SK-N-SH (cell line): ENCODE data around the gene RAB1B. TPM values are rescaled to one million over a fixed set of nuclear protein-coding genes. Genes with fewer than 3 reads are reported as not detected.

ENCODE experiments used
- CTCF ChIA-PET: fragments of 300-600, 350-600 bp; formaldehyde crosslinking; extraction: SDS; loops from one replicate; lab custom pipeline; 2021; lab: Yijun Ruan, JAX
- POLR2A ChIA-PET: fragments of 350-600 bp; sonication (Branson Sonifier 250); formaldehyde crosslinking; extraction: SDS; loops from one replicate; lab custom pipeline; 2020; ENCODE audit warnings: antibody characterized with exemption, inconsistent platforms; lab: Yijun Ruan, JAX
- DNase-seq: peaks from one replicate; pipeline ENCODE4 v3.0.0; 2012
- H2AFZ ChIP-seq: fragments of 200-600 bp; sonication (generic); 2 replicates; pipeline ENCODE4 v1.8.1; 2016; ENCODE audit warnings: antibody characterized with exemption, mild to moderate bottlenecking, low read depth
- H3F3A ChIP-seq: fragments of 200-600 bp; sonication (generic); replicated peaks from 2 replicates; pipeline ENCODE3; 2016; ENCODE audit warnings: antibody characterized with exemption, mild to moderate bottlenecking; ENCODE audit not compliant: insufficient read depth
- H3K27ac ChIP-seq, 2 experiments: fragments of 200-500 bp in 1 of 2; fragments of 200-600 bp in 1 of 2; sonication (Bioruptor generic) in 1 of 2; sonication (generic), shearing (Covaris generic) in 1 of 2; 2 replicates each; pipeline versions ENCODE4 v1.5.1 to v1.6.1; 2014 to 2016; ENCODE audit warnings: low read depth in 2 of 2, inconsistent platforms in 1 of 2, low read length in 1 of 2, mild to moderate bottlenecking in 1 of 2, mixed read lengths in 1 of 2
- H3K27me3 ChIP-seq: fragments of 200-600 bp; sonication (generic), shearing (Covaris generic); 2 replicates; pipeline ENCODE4 v1.6.1; 2016; ENCODE audit warnings: mixed run types; ENCODE audit not compliant: insufficient read depth
- H3K36me3 ChIP-seq, 2 experiments: fragments of 200-500 bp in 1 of 2; fragments of 200-600 bp in 1 of 2; sonication (Bioruptor generic) in 1 of 2; sonication (generic) in 1 of 2; replicated peaks in 1 of 2; 2 replicates each; pipeline versions ENCODE3 to v1.5.1; 2014 to 2016; ENCODE audit warnings: low read length in 1 of 2, mild to moderate bottlenecking in 1 of 2; ENCODE audit not compliant: insufficient read depth in 2 of 2, control insufficient read depth in 1 of 2
- H3K4me1 ChIP-seq, 2 experiments: fragments of 200-500 bp in 1 of 2; fragments of 200-600 bp in 1 of 2; sonication (Bioruptor generic) in 1 of 2; sonication (generic), shearing (Covaris generic) in 1 of 2; 2 replicates each; pipeline versions ENCODE4 v1.5.1 to v1.6.1; 2014 to 2016; ENCODE audit warnings: low read depth in 1 of 2, low read length in 1 of 2, mixed run types in 1 of 2; ENCODE audit not compliant: insufficient read depth in 2 of 2, control insufficient read depth in 1 of 2
- H3K4me2 ChIP-seq: fragments of 200-600 bp; sonication (generic), shearing (Covaris generic); 2 replicates; pipeline ENCODE4 v1.6.1; 2017; ENCODE audit warnings: mixed run types
- H3K4me3 ChIP-seq, 2 experiments: fragments of 200-500 bp in 1 of 2; fragments of 200-600 bp in 1 of 2; sonication (Bioruptor generic) in 1 of 2; sonication (generic), shearing (Covaris generic) in 1 of 2; 2 replicates each; pipeline versions ENCODE4 v1.5.1 to v1.8.1; 2014 to 2016; ENCODE audit warnings: low read depth in 2 of 2, inconsistent platforms in 1 of 2, low read length in 1 of 2, mild to moderate bottlenecking in 1 of 2, mixed read lengths in 1 of 2, moderate library complexity in 1 of 2
- H3K79me2 ChIP-seq: fragments of 200-600 bp; sonication (generic); 2 replicates; pipeline ENCODE4 v1.8.1; 2017; ENCODE audit warnings: mild to moderate bottlenecking; ENCODE audit not compliant: insufficient read depth
- H3K9ac ChIP-seq: fragments of 200-600 bp; sonication (generic); 2 replicates; pipeline ENCODE4 v1.6.1; 2017; ENCODE audit warnings: mixed run types
- H3K9me2 ChIP-seq: fragments of 200-600 bp; sonication (generic); 2 replicates; pipeline ENCODE4 v1.6.1; 2017; ENCODE audit warnings: mixed run types
- H3K9me3 ChIP-seq: fragments of 200-600 bp; sonication (generic); 2 replicates; pipeline ENCODE4 v1.6.1; 2017; ENCODE audit warnings: mixed run types, mild to moderate bottlenecking, moderate library complexity
- H4K20me1 ChIP-seq: fragments of 200-600 bp; sonication (generic); 2 replicates; pipeline ENCODE4 v1.6.1; 2017; ENCODE audit warnings: mild to moderate bottlenecking, mixed run types; ENCODE audit not compliant: insufficient read depth
- ELF1 ChIP-seq: IDR thresholded peaks from 2 replicates; pipeline ENCODE4 v1.4.0; 2012
- EP300 ChIP-seq, 2 experiments: IDR thresholded peaks; 2 replicates each; pipeline versions ENCODE4 v1.4.0 to v1.6.1; 2012; ENCODE audit warnings: borderline replicate concordance in 1 of 2, low read depth in 1 of 2, low read length in 1 of 2
- FOXM1 ChIP-seq: IDR thresholded peaks from 2 replicates; pipeline ENCODE4 v1.4.0; 2012; ENCODE audit warnings: low read depth, mild to moderate bottlenecking
- IRF3 ChIP-seq: fragments of 150-350 bp; IDR thresholded peaks from 2 replicates; pipeline ENCODE4 v1.6.1; 2016; ENCODE audit warnings: mild to moderate bottlenecking, low read depth, low read length
- NFIC ChIP-seq: IDR thresholded peaks from 2 replicates; pipeline ENCODE4 v1.4.0; 2012; ENCODE audit warnings: borderline replicate concordance
- POLR2AphosphoS5 ChIP-seq: IDR thresholded peaks from 2 replicates; pipeline ENCODE4 v1.6.1; 2012; ENCODE audit warnings: low read depth, low read length
- RFX5 ChIP-seq: IDR thresholded peaks from 2 replicates; pipeline ENCODE4 v1.6.1; 2012; ENCODE audit warnings: mild to moderate bottlenecking, improper control_type of control experiment, low read length
- RXRA ChIP-seq: IDR thresholded peaks from 2 replicates; pipeline ENCODE4 v1.4.0; 2012; ENCODE audit warnings: low read depth, mild to moderate bottlenecking, borderline replicate concordance
- USF1 ChIP-seq: IDR thresholded peaks from 2 replicates; pipeline ENCODE4 v1.4.0; 2012; ENCODE audit warnings: low read depth, borderline replicate concordance
- ZBTB33 ChIP-seq: IDR thresholded peaks from 2 replicates; pipeline ENCODE4 v1.4.0; 2012; ENCODE audit warnings: low read depth, borderline replicate concordance
- WGBS: methylation state at CpG from one replicate; pipeline ENCODE4 v1.1.6; 2017; ENCODE audit warnings: low lambda C conversion rate; 5-methylcytosine and 5-hydroxymethylcytosine counted together
- polyA plus RNA-seq, 3 experiments: library from polyadenylated mRNA; depleted of rRNA; stranded (reverse); fragments of >200 nt; gene quantifications; 2 replicates each; pipeline ENCODE4 v1.2.3, GENCODE V29; 2012

The RAB1B gene
- polyA plus RNA-seq, 1 of the 3 experiments (the other 2 are of a cell fraction) = 208 TPM

DNA sequence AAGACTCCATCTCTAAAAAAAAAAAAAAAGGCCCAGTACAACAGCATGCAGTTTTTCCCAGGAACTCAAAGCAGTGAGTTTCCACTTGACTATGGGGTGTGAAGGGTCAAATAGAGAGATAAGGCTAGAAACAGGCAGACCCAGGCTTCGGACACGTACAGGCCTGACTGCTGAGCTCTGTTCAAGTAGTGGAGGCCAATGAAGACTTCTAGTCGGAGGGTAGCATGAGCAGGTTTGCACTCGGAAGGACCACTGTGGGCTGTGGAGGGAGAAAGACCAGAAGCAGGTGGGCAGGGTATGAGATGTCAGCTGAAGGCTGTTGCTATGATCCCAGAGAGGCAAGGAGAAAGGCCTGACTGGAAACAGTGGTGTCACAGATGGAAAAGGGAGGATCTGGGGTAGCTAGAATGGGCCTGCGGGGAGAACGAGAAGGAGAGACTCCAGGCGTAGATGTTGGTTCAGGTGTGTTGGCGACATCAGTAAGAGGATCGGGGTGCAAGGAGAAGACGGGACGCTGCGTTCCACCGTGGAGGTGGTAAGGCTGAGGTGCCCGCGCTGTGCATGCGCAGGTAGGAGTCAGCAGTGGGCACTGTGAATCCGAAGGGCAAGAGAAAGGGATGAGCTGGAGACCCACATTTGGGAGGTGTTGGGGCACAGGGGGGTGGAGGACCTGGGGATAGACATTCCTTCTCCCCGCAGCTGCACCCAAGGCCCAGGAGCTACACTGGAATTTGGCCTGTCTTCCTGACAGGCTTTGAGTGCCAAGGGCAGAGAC, 49.4 kb upstream of the RAB1B start (continued):
- TF ChIP-seq USF1 (no peak), POLR2AphosphoS5 (no peak), RXRA (no peak), IRF3 (no peak), ZBTB33 (no peak), ELF1 (no peak), RFX5 (no peak), FOXM1 (no peak)
- TF ChIP-seq, all 33 proteins: peak for 0

GRCh38 chr11:66219846-66220565, 48.4 kb upstream of the RAB1B start:
- ChIA-PET POLR2A (no interaction called here), CTCF (interaction anchor here (0.9 to 6.7 kb wide), 5 partner anchors 10 to 116 kb away, joined by 3 to 73 read pairs (median 5); partner anchors contain the start of genes CNIH2, RAB1B and RIN1)
- Histone ChIP-seq H3K79me2 (no peaks in the 10 kb centered on the region), H3K4me3 (no peak overlapping the region), H3K9me2 (no peaks in the 10 kb centered on the region), H3K9ac (no peak overlapping the region), H3K36me3 (peaks cover 29 to 48% of the 10 kb centered on the region in 2 experiments), H2AFZ (no peak overlapping the region), H4K20me1 (0 out of 2 replicates have a peak, but pooled peaks cover 4% of the 10 kb centered on the region), H3K4me2 (no peak overlapping the region), H3K4me1 (peaks cover 0 to 4% of the 10 kb centered on the region in 2 experiments; a peak in 1 of 4 replicates), H3F3A (peaks cover 8% of the 10 kb centered on the region), H3K27ac (no peak overlapping the region), H3K27me3 (no peaks in the 10 kb centered on the region), H3K9me3 (no peaks in the 10 kb centered on the region)
- DNase-seq = no peak
- 94% methylated on average over 16 of the region's 19 CpGs for WGBS
- TF ChIP-seq EP300 (IDR thresholded peaks at IDR 0.05; ENCODE audit: borderline replicate concordance in 1 of 2, low read depth in 1 of 2, low read length in 1 of 2) (no peak), ELF1 (no peak), NFIC (no peak)
